ENCODE measurements around the gene KCNJ1. TPM values are rescaled to one million over a fixed set of nuclear protein-coding genes. Genes with fewer than 3 reads are reported as not detected.

Gene KCNJ1
- total and polyA plus RNA-seq, 2 of the 8 experiments (the other 6 are each of a cell fraction or from before 2014, with no cell fraction given), result 0.17 to 0.23 TPM

- no peak overlapping the region for H2BK20ac ChIP-seq (ENCODE audit: low read length)
- no peak overlapping the region for H4K91ac ChIP-seq (replicated peaks; ENCODE audit: insufficient read length, low read length)
- H4K5ac ChIP-seq (ENCODE audit: insufficient read length, low read depth, low read length), result no peak overlapping the region
- FAIRE-seq (no peak), DNase-seq (ENCODE audit: low read depth in 1 of 2, low spot score in 2 of 2) (no peak)
- peak overlapping the region in 1 of 4 experiments; percentile 68; a peak in 4 of 8 replicates for H3K4me3 ChIP-seq (ENCODE audit: extremely low read depth in 1 of 4, insufficient read depth in 2 of 4, low read depth in 3 of 4, low read length in 4 of 4)
- H3K27me3 ChIP-seq (replicated peaks in 1 of 4; ENCODE audit: control insufficient read depth in 3 of 4, extremely low read depth in 1 of 4, insufficient read depth in 3 of 4, low read length in 3 of 4), result peaks cover 55 to 80% (median 73%) of the 10 kb centered on the region in 4 experiments
- no peak overlapping the region for H3K27ac ChIP-seq (ENCODE audit: low read depth, low read length)
- H3K4me2 ChIP-seq (ENCODE audit: insufficient read depth in 1 of 2, low read depth in 2 of 2, low read length in 2 of 2), result peak overlapping the region; percentile 80 to 84
- H3K18ac ChIP-seq (ENCODE audit: extremely low read depth, low read length), result 0 out of 2 replicates have a peak overlapping the region, but pooled peaks have one; percentile 14
- no peak overlapping the region for H3K4ac ChIP-seq (replicated peaks; ENCODE audit: insufficient read length, low read depth, low read length)
- 8% methylated on average over 14 of the region's 14 CpGs; no CpG with 5 or more reads in 1 of the 2 experiments for WGBS, 2 experiments (ENCODE audit: extremely low coverage in 1 of 2, insufficient coverage in 1 of 2, insufficient read length in 1 of 2, insufficient replicate concordance in 2 of 2, low coverage in 1 of 2, low lambda C conversion rate in 2 of 2, missing lambda C conversion rate in 1 of 2)
- no peaks in the 10 kb centered on the region for H3K36me3 ChIP-seq (ENCODE audit: control insufficient read depth in 2 of 4, insufficient read depth in 4 of 4, low read length in 3 of 4)
- H3K79me2 ChIP-seq (ENCODE audit: control insufficient read depth in 1 of 2, insufficient read depth in 2 of 2, low read length in 2 of 2), result no peaks in the 10 kb centered on the region
- H3K23ac ChIP-seq (ENCODE audit: insufficient read length), result no peak overlapping the region
- H2BK120ac ChIP-seq (replicated peaks; ENCODE audit: low read depth, low read length), result no peak overlapping the region
- H3K23me2 ChIP-seq (ENCODE audit: low read depth, low read length), result peaks cover 6% of the 10 kb centered on the region; the same call in 1 of the 2 replicates
- no peak overlapping the region for H2AK5ac ChIP-seq (ENCODE audit: low read depth, low read length)
- CTCF ChIA-PET (ENCODE audit: partially characterized antibody), result interaction anchor here (0.5 to 14.9 kb wide), 8 partner anchors 13 to 82 kb away, joined by 3 to 332 read pairs (median 16); partner anchors contain the start of genes KCNJ5 and TP53AIP1
- H3K9ac ChIP-seq (replicated peaks in 1 of 4; ENCODE audit: extremely low read depth in 1 of 4, low read depth in 3 of 4, low read length in 3 of 4), result no peak overlapping the region
- no peak overlapping the region for H3K56ac ChIP-seq (replicated peaks; ENCODE audit: insufficient read length, low read depth, low read length)
- H2BK15ac ChIP-seq (ENCODE audit: low read length), result 0 out of 2 replicates have a peak overlapping the region, but pooled peaks have one; percentile 40
- H3K14ac ChIP-seq (ENCODE audit: insufficient read length), result no peak overlapping the region
- H2BK5ac ChIP-seq (ENCODE audit: low read depth, low read length), result no peak overlapping the region
- POLR2A ChIA-PET (ENCODE audit: partially characterized antibody), result interaction anchor here (1.0 to 2.7 kb wide), 4 partner anchors 10 to 45 kb away, joined by 3 to 19 read pairs (median 4); partner anchors contain the start of gene KCNJ5
- H2AFZ ChIP-seq (ENCODE audit: low read length), result no peak overlapping the region
- 0 out of 2 replicates have a peak overlapping the region, but pooled peaks have one; percentile 4 for H2BK12ac ChIP-seq (ENCODE audit: low read depth, low read length)
- no peaks in the 10 kb centered on the region; a peak in 2 of 4 replicates for H3K9me3 ChIP-seq (ENCODE audit: insufficient read depth in 2 of 2, low read depth in 1 of 2, low read length in 1 of 2)
- no peak overlapping the region for H4K8ac ChIP-seq (ENCODE audit: extremely low read depth, insufficient read depth, low read length)
- H3K4me1 ChIP-seq (replicated peaks in 1 of 4; ENCODE audit: control insufficient read depth in 3 of 4, insufficient read depth in 4 of 4, low read length in 3 of 4), result peaks cover 11 to 30% (median 23%) of the 10 kb centered on the region in 4 experiments
- H4K20me1 ChIP-seq (replicated peaks in 1 of 2; ENCODE audit: control insufficient read depth in 1 of 2, insufficient read depth in 2 of 2, low read length in 2 of 2), result peaks cover 3 to 16% of the 10 kb centered on the region in 2 experiments
- no peaks in the 10 kb centered on the region for H3K79me1 ChIP-seq (ENCODE audit: low read depth, low read length)
- TF ChIP-seq CTCF (IDR thresholded peaks at IDR 0.05; ENCODE audit: control extremely low read depth in 1 of 3, insufficient read depth in 1 of 3, low read depth in 1 of 3, low read length in 3 of 3) (no peak), SAP30 (IDR thresholded peaks at IDR 0.05; ENCODE audit: insufficient read depth, insufficient replicate concordance, low read length) (no peak), RBBP5 (IDR thresholded peaks at IDR 0.05; ENCODE audit: borderline replicate concordance, low read depth, low read length) (no peak), RXRA (IDR thresholded peaks at IDR 0.05; ENCODE audit: insufficient read depth, low read depth, low read length) (no peak), FOSL1 (IDR thresholded peaks at IDR 0.05; ENCODE audit: insufficient read depth, low read depth, low read length) (no peak), HDAC2 (IDR thresholded peaks at IDR 0.05; ENCODE audit: borderline replicate concordance in 1 of 2, low read depth in 2 of 2, low read length in 2 of 2) (no peak), TEAD4 (IDR thresholded peaks at IDR 0.05; ENCODE audit: low read depth, low read length) (no peak), YY1 (IDR thresholded peaks at IDR 0.05; ENCODE audit: low read depth, low read length) (no peak), KDM1A (IDR thresholded peaks at IDR 0.05; ENCODE audit: borderline replicate concordance, low read length) (no peak)
These were observed 37.2 kb upstream of the KCNJ1 start for GRCh38 chr11:128904303-128904655.

Data from H1 (cell line).